ENCODE results near the gene DAB2. TPM values are rescaled to one million over a fixed set of nuclear protein-coding genes. Genes with fewer than 3 reads are reported as not detected.
A peak's percentile ranks its signal among the peaks of the same experiment; 100 is the strongest.

Gene DAB2
- total RNA-seq, 2 donors from 2014 or later, result 12.3 to 23.8 TPM

DNA sequence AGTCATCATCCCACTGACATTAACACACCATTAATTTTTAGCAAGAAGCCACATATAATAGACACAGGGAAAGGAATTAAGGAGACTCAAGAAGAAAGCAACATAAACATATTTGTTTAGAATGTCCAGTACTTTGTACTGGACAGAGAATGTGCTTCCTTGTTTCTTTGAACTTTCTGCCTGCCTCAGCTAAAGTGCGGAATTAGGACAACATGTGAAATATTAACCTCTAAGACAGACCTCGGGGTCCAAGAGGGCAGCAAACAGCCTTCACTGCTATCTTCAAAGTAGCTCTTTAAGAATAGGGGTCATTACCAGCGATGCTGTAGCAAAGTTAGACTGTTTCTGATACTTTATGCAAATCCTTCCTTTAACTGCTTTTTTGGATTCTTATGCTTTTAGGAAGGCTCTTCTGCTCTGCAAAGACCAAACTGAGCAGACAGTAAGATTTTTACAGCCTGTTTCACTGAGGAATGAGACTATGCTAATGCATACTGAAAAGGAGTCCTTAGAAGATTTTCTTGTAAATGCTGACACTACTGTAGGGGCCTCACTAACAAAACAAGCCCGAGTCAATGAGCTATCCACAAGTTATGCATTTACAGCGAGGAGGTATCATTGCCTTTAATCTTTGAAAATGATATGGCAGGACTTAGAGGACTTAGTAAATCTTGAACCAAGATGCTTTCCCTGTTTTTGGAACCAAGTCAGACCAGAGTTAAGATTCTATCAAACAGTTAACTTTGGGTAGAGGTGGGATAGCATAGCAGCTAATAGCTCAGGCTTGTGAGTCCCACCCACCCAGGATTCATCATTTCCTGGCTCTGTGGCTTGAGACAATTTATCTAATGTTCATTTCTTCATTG is 23.8 kb downstream of the DAB2 start:
- Mint-ChIP-seq H3K36me3 (ENCODE audit: low read depth) (no peaks in the 10 kb centered on the region), H3K4me3 (no peak overlapping the region), H3K4me1 (peaks cover 12% of the 10 kb centered on the region), H3K9me3 (no peaks in the 10 kb centered on the region), H3K27me3 (ENCODE audit: insufficient read depth) (no peaks in the 10 kb centered on the region), H3K27ac (peak overlapping the region; percentile 14)
- TF ChIP-seq, protein P1, sequence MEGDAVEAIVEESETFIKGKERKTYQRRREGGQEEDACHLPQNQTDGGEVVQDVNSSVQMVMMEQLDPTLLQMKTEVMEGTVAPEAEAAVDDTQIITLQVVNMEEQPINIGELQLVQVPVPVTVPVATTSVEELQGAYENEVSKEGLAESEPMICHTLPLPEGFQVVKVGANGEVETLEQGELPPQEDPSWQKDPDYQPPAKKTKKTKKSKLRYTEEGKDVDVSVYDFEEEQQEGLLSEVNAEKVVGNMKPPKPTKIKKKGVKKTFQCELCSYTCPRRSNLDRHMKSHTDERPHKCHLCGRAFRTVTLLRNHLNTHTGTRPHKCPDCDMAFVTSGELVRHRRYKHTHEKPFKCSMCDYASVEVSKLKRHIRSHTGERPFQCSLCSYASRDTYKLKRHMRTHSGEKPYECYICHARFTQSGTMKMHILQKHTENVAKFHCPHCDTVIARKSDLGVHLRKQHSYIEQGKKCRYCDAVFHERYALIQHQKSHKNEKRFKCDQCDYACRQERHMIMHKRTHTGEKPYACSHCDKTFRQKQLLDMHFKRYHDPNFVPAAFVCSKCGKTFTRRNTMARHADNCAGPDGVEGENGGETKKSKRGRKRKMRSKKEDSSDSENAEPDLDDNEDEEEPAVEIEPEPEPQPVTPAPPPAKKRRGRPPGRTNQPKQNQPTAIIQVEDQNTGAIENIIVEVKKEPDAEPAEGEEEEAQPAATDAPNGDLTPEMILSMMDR (conservative IDR thresholded peaks at IDR 0.05), result no peak
- Histone ChIP-seq H3K27ac (ENCODE audit: low read depth, low read length) (no peak overlapping the region), H3K4me1 (ENCODE audit: control insufficient read depth, insufficient read depth, low read length) (peaks cover 6% of the 10 kb centered on the region), H3K36me3 (ENCODE audit: control insufficient read depth, insufficient read depth, low read length) (peaks cover under 1% of the 10 kb centered on the region), H3K27me3 (ENCODE audit: control insufficient read depth, insufficient read depth, low read length, poor library complexity, severe bottlenecking) (no peaks in the 10 kb centered on the region), H3K9me3 (ENCODE audit: control insufficient read depth, low read length) (no peaks in the 10 kb centered on the region), H3K4me3 (ENCODE audit: low read length) (no peak overlapping the region), H3K9ac (ENCODE audit: extremely low read depth, low read length, poor library complexity, severe bottlenecking) (no peak overlapping the region)
- WGBS, 2 experiments (ENCODE audit: insufficient coverage in 1 of 2, insufficient read length in 1 of 2), result 88% methylated on average over 3 to 5 of the region's 5 CpGs
- DNase-seq, result no peak

DNA sequence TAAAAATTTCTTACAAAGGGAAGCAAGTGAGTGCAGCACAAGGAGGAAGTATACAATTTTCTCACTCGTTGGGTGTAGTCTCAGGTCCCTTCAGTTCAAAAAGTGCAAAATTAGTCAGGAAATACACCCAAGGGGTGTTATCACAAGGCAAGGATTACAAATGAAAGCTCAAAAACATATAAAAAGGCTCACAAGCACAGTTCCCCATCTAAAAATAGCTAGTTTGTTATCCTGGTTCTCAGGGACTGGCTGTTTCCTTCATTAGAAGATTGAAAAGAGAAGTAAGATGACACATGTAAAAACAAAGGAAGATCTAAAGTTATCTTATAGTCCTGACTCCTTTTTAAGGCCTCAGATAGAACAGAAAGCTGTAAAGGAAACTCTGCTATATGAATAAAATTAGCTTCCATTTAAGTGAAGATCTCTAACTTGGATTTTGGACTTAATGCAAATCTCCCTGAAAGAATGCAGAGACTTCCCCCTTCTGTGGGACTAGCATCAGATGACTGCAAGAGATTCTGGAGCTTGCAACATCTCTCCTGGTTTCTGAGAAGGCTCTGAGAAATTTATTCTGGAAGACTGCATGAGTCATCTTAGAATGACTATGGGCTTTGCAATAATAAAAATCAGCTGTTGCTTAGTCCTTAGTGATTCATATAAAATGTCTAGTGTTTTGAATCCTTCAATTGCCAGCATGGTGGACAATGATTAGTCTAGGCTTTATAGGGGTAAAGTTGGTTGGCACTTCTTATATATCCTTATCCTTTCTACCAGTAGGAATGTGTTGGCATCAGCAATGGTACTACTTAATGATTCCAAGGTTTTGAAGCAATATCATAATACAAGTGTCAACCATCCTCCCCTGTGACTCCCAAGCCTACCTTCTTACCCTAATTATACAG is 25.4 kb downstream of the DAB2 start:
- no peak for DNase-seq
- Histone ChIP-seq H3K4me3 (ENCODE audit: low read length) (no peak overlapping the region), H3K9ac (ENCODE audit: extremely low read depth, low read length, poor library complexity, severe bottlenecking) (no peak overlapping the region), H3K27me3 (ENCODE audit: control insufficient read depth, insufficient read depth, low read length, poor library complexity, severe bottlenecking) (no peaks in the 10 kb centered on the region), H3K36me3 (ENCODE audit: control insufficient read depth, insufficient read depth, low read length) (no peaks in the 10 kb centered on the region), H3K4me1 (ENCODE audit: control insufficient read depth, insufficient read depth, low read length) (peaks cover 6% of the 10 kb centered on the region), H3K9me3 (ENCODE audit: control insufficient read depth, low read length) (no peaks in the 10 kb centered on the region), H3K27ac (ENCODE audit: low read depth, low read length) (no peak overlapping the region)
- peaks cover 22% of the 10 kb centered on the region for H3K4me1 Mint-ChIP-seq
- 95 to 100% methylated on average over 1 of the region's 1 CpG for WGBS, 2 experiments (ENCODE audit: insufficient coverage in 1 of 2, insufficient read length in 1 of 2)
- no peaks in the 10 kb centered on the region for H3K9me3 Mint-ChIP-seq
- no peak overlapping the region for H3K4me3 Mint-ChIP-seq
- H3K27me3 Mint-ChIP-seq (ENCODE audit: insufficient read depth), result no peaks in the 10 kb centered on the region
- H3K27ac Mint-ChIP-seq, result no peak overlapping the region
- TF ChIP-seq, protein P1 (conservative IDR thresholded peaks at IDR 0.05), result no peak
- H3K36me3 Mint-ChIP-seq (ENCODE audit: low read depth), result no peaks in the 10 kb centered on the region

DNA sequence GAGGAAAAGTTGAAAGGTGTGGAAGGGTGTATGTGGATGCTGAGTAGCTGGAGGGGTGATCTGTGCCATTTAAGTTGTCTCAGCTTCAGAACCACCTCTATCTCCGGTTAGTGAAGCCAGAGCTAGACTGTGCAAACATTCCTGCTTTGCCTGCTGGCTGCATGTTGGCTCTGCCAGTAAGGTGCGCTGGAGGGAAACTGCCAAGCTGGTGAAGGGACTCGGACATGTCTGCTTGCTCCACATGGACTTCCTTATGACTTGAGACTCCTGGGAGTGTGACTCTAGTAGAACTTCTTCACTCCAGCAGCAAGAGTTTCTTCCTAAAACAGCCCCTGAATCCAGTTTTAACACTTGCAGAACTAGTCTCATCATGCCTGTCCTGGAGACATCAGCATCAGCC is 27.9 kb downstream of the DAB2 start:
- TF ChIP-seq, protein P1 (conservative IDR thresholded peaks at IDR 0.05), result no peak
- Histone ChIP-seq H3K9ac (ENCODE audit: extremely low read depth, low read length, poor library complexity, severe bottlenecking) (no peak overlapping the region), H3K27ac (ENCODE audit: low read depth, low read length) (no peak overlapping the region), H3K27me3 (ENCODE audit: control insufficient read depth, insufficient read depth, low read length, poor library complexity, severe bottlenecking) (no peaks in the 10 kb centered on the region), H3K9me3 (ENCODE audit: control insufficient read depth, low read length) (no peaks in the 10 kb centered on the region), H3K4me1 (ENCODE audit: control insufficient read depth, insufficient read depth, low read length) (peaks cover 6% of the 10 kb centered on the region), H3K36me3 (ENCODE audit: control insufficient read depth, insufficient read depth, low read length) (peaks cover 20% of the 10 kb centered on the region), H3K4me3 (ENCODE audit: low read length) (no peak overlapping the region)
- Mint-ChIP-seq H3K4me3 (no peak overlapping the region), H3K27ac (peak overlapping the region; percentile 37), H3K36me3 (ENCODE audit: low read depth) (peaks cover 9% of the 10 kb centered on the region), H3K27me3 (ENCODE audit: insufficient read depth) (no peaks in the 10 kb centered on the region), H3K4me1 (peaks cover 22% of the 10 kb centered on the region), H3K9me3 (no peaks in the 10 kb centered on the region)
- WGBS, 2 experiments (ENCODE audit: insufficient coverage in 1 of 2, insufficient read length in 1 of 2), result 89 to 94% methylated on average over 2 to 3 of the region's 3 CpGs
- DNase-seq, result no peak
